GM06990 (cell line): ENCODE data around the gene HIKESHI.

Source experiments
- DNase-seq: peaks from one replicate; pipeline ENCODE4 v3.0.0-alpha.2; 2011; ENCODE audit not compliant: insufficient read length; ENCODE audit errors: extremely low read depth
- H3K27me3 ChIP-seq: replicated peaks from 2 replicates; pipeline ENCODE4 v1.6.0; 2011; ENCODE audit warnings: low read length; ENCODE audit not compliant: control insufficient read depth, insufficient read depth
- H3K36me3 ChIP-seq: 2 replicates; pipeline ENCODE4 v1.5.1; 2011; ENCODE audit warnings: low read length; ENCODE audit not compliant: control insufficient read depth, insufficient read depth
- H3K4me3 ChIP-seq: replicated peaks from 2 replicates; pipeline ENCODE4 v1.5.1; 2011; ENCODE audit warnings: low read depth, mild to moderate bottlenecking, control low read depth, low read length
- CTCF ChIP-seq: IDR thresholded peaks from 2 replicates; pipeline ENCODE4 v1.5.1; 2011; ENCODE audit warnings: low read length, control low read depth, mild to moderate bottlenecking, inconsistent platforms; ENCODE audit not compliant: insufficient read depth, poor library complexity, severe bottlenecking

HIKESHI gene

DNA sequence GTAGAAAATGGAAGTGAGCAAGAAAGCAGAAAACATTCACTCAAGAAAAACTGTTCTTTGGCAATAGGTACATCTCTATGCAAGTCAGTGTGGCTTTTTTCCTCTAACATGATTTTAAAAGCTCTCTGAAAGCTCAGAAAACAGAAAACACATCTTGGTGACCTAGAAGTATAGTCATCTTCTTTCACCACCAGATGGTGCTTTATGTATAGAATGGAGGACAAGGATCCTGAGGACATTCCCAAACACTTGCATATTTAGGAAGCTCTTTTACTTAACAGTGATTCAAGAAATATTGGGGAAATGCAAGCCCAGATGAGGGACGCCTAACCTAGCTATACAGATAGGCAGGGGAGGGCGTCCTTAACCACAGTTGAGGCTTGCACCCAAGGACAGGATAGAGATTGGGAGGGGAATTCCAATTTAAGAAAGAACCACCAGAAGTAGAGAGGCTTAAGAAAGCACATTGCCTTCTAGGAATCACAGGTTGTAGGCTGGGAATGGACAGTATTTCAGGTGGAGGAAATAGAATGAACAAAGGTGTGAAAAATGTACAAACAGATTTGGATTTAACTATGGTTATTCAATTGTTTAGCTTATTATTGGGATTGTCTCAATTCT is 58.8 kb downstream of the HIKESHI start:
- no peak for TF ChIP-seq CTCF
- Histone ChIP-seq H3K4me3 (no peak overlapping the region), H3K36me3 (no peaks in the 10 kb centered on the region), H3K27me3 (no peaks in the 10 kb centered on the region)
- no peak for DNase-seq

DNA sequence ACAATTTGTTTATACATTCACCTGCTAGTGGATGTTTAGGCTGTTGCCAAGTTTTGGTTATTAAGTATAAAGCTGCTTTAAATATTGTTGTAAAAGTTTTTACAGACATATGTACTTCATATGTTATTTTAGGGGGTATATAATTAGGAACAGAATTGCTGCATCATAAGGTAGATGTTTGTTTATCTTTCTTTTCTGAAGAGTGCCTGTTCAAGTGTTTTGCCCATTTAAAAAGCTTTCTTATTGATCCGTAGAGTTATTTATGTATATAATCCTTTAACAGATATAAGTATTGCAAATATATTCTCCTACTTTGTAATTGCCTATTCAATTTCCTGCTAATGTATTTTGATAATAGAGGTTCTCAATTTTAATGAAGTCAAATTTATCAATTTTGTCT is 61.4 kb downstream of the HIKESHI start:
- no peaks in the 10 kb centered on the region for H3K36me3 ChIP-seq
- DNase-seq = no peak
- no peak for TF ChIP-seq CTCF

GRCh38 chr11:86365546-86365945 is 63.5 kb downstream of the HIKESHI start:
- DNase-seq = no peak
- Histone ChIP-seq H3K4me3 (no peak overlapping the region), H3K27me3 (no peaks in the 10 kb centered on the region), H3K36me3 (no peaks in the 10 kb centered on the region)
- TF ChIP-seq CTCF = no peak

More for the DNA sequence above, 61.4 kb downstream of the HIKESHI start:
- H3K27me3 ChIP-seq = no peaks in the 10 kb centered on the region
- H3K4me3 ChIP-seq = no peak overlapping the region

DNA sequence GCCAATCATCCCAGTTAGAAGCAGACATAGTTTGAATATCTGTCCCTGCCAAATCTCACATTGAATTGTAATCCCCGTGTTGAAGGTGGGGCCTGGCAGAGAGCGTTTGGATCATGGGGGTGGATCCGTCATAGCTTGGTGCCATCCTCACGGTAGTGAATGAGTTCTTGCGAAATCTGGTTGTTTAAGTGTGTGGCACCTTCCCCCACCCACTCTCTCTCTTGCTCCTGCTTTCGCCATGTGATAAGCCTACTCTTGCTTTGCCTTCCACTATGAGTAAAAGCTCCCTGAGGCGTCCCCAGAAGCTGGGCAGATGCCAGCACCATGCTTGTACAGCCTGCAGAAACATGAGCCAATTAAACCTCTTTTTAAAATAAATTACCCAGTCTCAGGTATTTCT is 67.6 kb downstream of the HIKESHI start:
- no peak overlapping the region for H3K4me3 ChIP-seq
- H3K36me3 ChIP-seq = no peaks in the 10 kb centered on the region
- no peak for TF ChIP-seq CTCF
- no peak for DNase-seq
- no peaks in the 10 kb centered on the region for H3K27me3 ChIP-seq

GRCh38 chr11:86370171-86370570 is 68.1 kb downstream of the HIKESHI start:
- Histone ChIP-seq H3K4me3 (no peak overlapping the region), H3K36me3 (no peaks in the 10 kb centered on the region), H3K27me3 (no peaks in the 10 kb centered on the region)
- TF ChIP-seq CTCF = no peak
- DNase-seq = no peak
